GM12875 (cell line): ENCODE measurements around the gene TTLL3.
"Not testable (repeated sequence)": the region's sequence is repeated elsewhere in the genome, so short reads cannot be mapped to it uniquely, and the experiment has no call there.

Experiments used
- H3K4me3 ChIP-seq: one replicate; pipeline ENCODE4 v1.5.1; 2011; ENCODE audit warnings: low read depth, low read length, control low read depth
- TF ChIP-seq, protein P1 (sequence below): IDR thresholded peaks from 2 replicates; pipeline ENCODE4 v1.5.1; 2011; ENCODE audit warnings: low read depth, mild to moderate bottlenecking, control low read depth, inconsistent platforms, low read length, moderate library complexity, borderline replicate concordance; ENCODE audit not compliant: insufficient read depth

The TTLL3 gene

DNA sequence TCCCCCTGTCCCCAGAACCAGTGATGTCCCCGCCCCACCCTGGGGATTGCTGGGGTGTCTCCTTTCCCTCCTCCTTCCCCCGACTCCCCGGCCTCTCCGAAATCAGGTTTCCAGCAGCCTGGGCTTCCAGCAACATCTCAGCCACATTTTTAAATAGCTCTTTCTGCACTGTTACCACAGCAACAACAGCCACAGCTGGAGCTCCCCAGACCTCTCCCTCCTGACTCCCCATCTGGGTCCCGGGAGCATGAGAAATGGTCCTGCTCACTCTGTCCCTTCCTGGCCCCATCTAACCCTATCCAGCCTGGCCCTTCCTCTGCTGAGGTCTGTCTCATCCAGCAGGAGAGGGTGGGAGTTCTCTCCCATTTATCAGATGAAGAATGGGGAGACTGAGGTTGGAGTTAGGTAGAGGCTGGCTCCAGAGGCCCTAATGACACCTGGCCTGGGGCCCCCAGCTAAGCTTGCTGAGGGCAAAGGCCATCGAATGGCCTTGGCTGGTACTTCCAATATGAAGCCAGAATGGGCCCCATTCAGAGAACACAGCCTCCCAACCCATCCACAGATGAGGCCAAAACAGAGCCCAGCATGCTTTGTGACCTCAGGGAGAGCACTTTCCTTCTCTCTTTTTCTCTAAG, 41.8 kb upstream of the TTLL3 start:
- no peak overlapping the region for H3K4me3 ChIP-seq
- TF ChIP-seq, protein P1, sequence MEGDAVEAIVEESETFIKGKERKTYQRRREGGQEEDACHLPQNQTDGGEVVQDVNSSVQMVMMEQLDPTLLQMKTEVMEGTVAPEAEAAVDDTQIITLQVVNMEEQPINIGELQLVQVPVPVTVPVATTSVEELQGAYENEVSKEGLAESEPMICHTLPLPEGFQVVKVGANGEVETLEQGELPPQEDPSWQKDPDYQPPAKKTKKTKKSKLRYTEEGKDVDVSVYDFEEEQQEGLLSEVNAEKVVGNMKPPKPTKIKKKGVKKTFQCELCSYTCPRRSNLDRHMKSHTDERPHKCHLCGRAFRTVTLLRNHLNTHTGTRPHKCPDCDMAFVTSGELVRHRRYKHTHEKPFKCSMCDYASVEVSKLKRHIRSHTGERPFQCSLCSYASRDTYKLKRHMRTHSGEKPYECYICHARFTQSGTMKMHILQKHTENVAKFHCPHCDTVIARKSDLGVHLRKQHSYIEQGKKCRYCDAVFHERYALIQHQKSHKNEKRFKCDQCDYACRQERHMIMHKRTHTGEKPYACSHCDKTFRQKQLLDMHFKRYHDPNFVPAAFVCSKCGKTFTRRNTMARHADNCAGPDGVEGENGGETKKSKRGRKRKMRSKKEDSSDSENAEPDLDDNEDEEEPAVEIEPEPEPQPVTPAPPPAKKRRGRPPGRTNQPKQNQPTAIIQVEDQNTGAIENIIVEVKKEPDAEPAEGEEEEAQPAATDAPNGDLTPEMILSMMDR: no peak

DNA sequence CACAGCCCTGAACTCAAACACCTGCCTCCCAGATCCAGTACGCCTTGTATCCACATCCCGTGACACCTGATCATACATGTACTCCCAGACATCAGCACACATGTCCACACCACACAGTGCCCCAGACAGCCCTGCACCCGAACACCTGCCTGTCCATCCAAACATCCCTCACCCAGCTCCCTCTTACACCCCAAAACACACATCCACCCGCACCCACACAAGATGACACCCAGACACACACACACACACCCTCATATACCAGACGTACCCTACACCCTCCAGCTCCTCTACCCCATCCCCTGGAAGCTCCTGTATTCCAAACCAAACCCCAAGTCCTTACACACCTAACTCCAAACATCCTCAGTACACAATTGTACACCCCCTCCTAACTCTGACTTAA, 41.0 kb upstream of the TTLL3 start:
- no peak overlapping the region for H3K4me3 ChIP-seq

DNA sequence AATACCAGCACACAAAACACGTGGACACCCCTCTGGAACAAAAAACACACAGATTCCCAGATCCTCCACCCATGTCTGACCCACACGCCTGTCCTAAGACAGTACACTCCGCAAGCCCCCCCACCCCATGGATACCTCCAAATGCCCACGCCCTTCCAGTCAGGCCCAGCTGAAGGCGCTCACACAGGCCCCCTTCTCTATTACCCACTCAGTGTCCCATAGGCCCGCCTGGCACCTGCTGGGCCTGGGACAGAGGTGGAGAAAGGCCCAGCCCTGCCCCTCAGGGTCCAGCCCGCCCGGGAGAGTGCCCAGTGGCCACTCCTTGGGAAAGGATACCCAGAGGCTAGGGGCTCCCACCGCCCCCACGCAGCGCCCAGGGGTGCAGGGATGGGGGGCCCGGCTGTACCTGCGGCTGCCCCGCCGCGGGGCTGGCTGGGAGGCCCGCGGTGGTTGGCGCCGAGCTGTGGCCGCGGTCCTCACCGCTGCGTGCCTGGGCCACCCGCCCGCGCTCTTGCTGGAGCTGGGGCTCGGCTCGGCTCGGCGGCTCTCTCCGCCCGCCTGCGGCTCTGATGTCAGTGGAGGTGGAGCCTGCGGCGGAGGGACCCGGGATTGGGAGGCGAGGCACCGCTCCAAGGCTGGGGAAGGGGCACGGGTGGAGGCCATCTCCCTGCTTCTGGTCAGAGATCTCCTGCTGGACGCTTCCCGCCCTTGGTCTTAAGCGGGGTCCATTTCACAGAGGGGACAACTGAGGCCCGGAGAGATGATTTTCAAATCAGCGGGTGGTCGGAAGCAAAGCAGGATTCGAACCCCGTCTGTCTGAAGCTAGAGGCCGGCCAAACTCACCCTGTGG, 40.4 kb upstream of the TTLL3 start, which contains the start of gene CAMK1:
CAMK1 (minus strand) TSS at position 522 of the 850 bp plus-strand sequence. CDS start 2,198 bp downstream, outside the sequence.
- TF ChIP-seq, protein P1: no peak
- H3K4me3 ChIP-seq: peak within 1 kb of the TSS; percentile 32

More for the DNA sequence above, 41.0 kb upstream of the TTLL3 start:
- TF ChIP-seq, protein P1: no peak

DNA sequence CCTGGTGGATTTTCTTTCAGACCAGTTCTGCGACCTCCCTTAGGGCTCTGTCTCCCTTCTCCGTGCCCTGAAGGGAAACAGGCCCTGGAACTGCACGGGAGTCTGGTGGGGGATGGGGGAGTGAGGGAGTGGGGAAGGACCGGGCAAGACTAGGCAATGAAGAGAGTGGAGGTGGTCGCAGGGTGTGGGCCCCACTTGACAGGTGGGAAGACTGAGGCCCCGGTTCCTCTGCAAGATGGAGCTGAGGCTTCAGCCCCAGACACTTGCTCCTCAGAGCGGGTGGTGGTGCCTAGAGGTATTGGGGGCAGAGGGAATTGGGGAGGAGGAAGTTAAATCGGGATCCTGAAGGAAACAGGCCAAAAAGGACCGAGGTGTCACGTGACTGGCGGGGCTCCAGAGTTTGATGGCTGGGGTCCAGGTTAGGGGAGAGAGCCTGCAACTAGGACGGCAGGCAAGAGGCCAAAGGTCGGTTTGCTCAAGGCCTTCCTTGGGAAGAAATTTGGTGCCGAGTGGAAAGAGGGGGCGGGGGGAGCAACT, 39.7 kb upstream of the TTLL3 start:
- TF ChIP-seq, protein P1: no peak
- H3K4me3 ChIP-seq: peak overlapping the region; percentile 32

DNA sequence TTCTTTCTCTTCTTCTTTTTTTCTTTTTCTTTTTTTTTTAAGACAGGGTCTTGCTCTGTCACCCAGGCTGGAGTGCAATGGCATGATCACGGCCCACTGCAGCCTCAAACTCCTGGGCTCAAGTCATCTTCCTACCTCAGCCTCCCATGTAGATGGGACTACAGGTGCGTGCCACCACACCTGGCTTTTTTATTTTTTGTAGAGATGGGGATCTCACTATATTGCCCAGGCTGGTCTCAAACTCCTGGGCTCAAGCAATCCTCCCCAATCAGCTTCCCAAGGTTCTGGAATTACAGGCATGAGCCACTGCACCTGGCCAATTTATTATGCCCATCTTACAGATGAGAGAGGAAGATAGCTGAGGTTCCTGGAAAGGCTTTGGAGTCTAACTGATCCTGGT, 39.1 kb upstream of the TTLL3 start:
- not testable (repeated sequence) for H3K4me3 ChIP-seq

DNA sequence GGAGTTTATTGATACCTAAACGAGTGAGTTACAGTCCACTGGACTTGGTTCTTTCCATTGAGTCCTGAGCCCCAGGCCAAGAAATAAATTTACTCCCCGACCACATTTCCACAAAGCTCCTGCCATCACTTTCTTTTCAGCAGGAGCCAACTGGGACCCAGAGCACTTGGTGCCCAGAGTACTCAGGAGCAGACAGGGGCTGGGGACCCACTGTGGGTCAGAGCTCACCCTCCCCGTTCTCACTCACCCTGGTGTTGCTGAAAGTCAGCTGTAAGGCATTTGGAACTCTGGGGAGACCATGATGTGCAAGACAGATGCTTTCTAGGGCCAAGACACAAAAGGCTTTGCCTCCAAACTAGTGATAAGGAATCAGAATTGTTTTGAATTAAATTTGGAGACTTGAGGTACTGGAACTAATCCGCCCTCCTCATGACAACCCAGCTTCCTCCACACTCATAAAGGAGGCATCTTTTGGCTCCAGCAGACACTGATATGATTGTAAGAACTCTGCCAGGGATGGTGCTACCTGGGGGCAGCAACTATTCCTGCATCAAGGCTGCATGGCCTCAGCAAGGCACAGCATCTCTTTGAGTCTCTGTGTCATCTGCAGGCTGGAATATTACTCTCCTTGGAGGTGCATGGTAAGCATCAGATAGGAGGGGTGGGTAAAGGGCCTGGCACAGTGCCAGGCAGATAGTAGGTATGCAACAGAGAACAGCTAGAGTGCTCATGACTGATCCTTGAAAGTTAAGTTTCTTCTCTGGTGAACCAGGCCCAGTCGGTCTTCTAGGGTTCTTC, 33.0 kb upstream of the TTLL3 start:
- no peak overlapping the region for H3K4me3 ChIP-seq
- TF ChIP-seq, protein P1: no peak

DNA sequence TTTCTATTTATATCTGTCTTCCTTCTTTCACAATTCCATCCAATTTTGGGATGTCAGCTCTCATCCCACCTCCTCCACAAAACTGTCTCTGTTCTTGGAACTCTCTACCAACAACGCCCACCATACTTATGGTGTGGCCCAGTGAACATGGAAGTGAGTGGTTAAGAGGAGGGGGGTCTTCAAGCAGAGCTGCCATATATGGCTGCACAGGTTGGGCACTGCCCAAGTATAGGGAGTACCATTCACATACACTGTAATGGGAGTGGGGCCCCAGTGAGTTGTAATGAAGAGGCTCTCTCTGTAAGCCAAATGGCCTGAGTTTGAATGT, 32.4 kb upstream of the TTLL3 start:
- no peak overlapping the region for H3K4me3 ChIP-seq
- TF ChIP-seq, protein P1: no peak
